ENCODE data around the gene HOXA9. TPM values are rescaled to one million over a fixed set of nuclear protein-coding genes. Genes with fewer than 3 reads are reported as not detected.

HOXA9 gene
- polyA plus RNA-seq, 1 donor from 2014 or later: not detected

DNA sequence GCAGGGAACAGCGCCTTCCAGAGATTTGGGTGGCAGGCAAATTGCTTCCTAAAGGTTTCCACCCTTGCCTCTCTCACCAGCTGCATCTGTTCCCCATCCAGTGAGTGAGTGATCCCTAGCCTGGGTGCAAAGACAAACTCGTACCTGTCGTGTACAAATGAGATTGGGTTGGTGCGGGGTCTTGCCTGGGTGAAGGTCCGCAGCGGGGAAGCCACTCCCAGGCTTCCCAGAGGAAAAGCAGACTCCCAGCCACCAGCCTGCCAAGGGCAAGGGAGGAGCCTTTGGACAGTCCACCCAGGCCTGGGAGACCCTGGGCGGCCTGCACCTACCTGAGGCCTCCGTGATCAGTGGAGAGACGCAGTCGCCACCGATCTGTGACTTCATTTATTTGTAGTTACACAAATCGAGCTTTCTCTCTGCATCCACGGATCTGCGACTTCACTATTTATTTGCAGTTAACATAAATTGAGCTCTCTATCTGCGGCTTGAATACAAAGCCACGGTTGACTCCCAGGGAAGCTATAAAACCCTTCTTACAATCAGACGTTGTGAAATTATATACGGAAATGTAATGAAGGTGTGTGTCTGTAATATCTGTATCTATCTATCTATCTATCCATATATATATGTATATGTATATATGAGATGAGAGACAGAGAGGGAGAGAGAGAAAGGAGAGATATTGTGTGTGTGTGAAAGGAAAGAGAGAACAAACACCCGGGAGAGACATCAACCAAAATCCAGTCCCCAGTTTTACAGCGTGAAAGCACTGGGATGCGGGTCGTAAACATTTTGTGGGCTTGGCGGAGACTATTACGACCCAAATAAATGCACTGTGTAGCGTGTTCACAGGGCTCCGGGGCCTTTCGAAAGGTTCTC, 5.8 kb downstream of the HOXA9 start:
- peaks cover 29% of the 10 kb centered on the region for H3K9me3 ChIP-seq (ENCODE audit: low read length)
- no peak overlapping the region for H3K4me3 ChIP-seq (ENCODE audit: low read length)
- H4K20me1 ChIP-seq (ENCODE audit: insufficient read depth): no peaks in the 10 kb centered on the region
- H3K9me2 ChIP-seq (ENCODE audit: insufficient read depth, low read length): no peaks in the 10 kb centered on the region
- no peaks in the 10 kb centered on the region for H3K36me3 ChIP-seq (ENCODE audit: insufficient read depth, low read length)
- H3K79me2 ChIP-seq (replicated peaks; ENCODE audit: insufficient read depth, low read length): no peaks in the 10 kb centered on the region
- H3K9ac ChIP-seq (ENCODE audit: low read length): no peak overlapping the region
- H3F3A ChIP-seq (ENCODE audit: insufficient read depth, low read length, poor library complexity, severe bottlenecking): no peaks in the 10 kb centered on the region
- H3K27me3 ChIP-seq (ENCODE audit: insufficient read depth, low read depth, low read length): peaks cover 99% of the 10 kb centered on the region
- H3K4me2 ChIP-seq (ENCODE audit: low read length): no peak overlapping the region
- H2AFZ ChIP-seq (ENCODE audit: low read depth, low read length): no peak overlapping the region
- no peak overlapping the region for H3K27ac ChIP-seq (ENCODE audit: low read length)
- TF ChIP-seq POLR2AphosphoS5 (IDR thresholded peaks at IDR 0.05) (no peak), EP300 (conservative IDR thresholded peaks at IDR 0.05; ENCODE audit: poor library complexity, severe bottlenecking) (no peak), RAD21 (conservative IDR thresholded peaks at IDR 0.05) (no peak), SMC3 (conservative IDR thresholded peaks at IDR 0.05; ENCODE audit: poor library complexity) (no peak), EZH2 (IDR thresholded peaks at IDR 0.05; ENCODE audit: borderline replicate concordance, insufficient read depth, low read length, poor library complexity, severe bottlenecking) (no peak), TAF1 (IDR thresholded peaks at IDR 0.05; ENCODE audit: low read depth) (no peak), MXI1 (conservative IDR thresholded peaks at IDR 0.05; ENCODE audit: poor library complexity, severe bottlenecking) (no peak)
- TF ChIP-seq, protein P1, sequence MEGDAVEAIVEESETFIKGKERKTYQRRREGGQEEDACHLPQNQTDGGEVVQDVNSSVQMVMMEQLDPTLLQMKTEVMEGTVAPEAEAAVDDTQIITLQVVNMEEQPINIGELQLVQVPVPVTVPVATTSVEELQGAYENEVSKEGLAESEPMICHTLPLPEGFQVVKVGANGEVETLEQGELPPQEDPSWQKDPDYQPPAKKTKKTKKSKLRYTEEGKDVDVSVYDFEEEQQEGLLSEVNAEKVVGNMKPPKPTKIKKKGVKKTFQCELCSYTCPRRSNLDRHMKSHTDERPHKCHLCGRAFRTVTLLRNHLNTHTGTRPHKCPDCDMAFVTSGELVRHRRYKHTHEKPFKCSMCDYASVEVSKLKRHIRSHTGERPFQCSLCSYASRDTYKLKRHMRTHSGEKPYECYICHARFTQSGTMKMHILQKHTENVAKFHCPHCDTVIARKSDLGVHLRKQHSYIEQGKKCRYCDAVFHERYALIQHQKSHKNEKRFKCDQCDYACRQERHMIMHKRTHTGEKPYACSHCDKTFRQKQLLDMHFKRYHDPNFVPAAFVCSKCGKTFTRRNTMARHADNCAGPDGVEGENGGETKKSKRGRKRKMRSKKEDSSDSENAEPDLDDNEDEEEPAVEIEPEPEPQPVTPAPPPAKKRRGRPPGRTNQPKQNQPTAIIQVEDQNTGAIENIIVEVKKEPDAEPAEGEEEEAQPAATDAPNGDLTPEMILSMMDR (IDR thresholded peaks at IDR 0.05; ENCODE audit: poor library complexity, severe bottlenecking): no peak
- TF ChIP-seq, protein P2, sequence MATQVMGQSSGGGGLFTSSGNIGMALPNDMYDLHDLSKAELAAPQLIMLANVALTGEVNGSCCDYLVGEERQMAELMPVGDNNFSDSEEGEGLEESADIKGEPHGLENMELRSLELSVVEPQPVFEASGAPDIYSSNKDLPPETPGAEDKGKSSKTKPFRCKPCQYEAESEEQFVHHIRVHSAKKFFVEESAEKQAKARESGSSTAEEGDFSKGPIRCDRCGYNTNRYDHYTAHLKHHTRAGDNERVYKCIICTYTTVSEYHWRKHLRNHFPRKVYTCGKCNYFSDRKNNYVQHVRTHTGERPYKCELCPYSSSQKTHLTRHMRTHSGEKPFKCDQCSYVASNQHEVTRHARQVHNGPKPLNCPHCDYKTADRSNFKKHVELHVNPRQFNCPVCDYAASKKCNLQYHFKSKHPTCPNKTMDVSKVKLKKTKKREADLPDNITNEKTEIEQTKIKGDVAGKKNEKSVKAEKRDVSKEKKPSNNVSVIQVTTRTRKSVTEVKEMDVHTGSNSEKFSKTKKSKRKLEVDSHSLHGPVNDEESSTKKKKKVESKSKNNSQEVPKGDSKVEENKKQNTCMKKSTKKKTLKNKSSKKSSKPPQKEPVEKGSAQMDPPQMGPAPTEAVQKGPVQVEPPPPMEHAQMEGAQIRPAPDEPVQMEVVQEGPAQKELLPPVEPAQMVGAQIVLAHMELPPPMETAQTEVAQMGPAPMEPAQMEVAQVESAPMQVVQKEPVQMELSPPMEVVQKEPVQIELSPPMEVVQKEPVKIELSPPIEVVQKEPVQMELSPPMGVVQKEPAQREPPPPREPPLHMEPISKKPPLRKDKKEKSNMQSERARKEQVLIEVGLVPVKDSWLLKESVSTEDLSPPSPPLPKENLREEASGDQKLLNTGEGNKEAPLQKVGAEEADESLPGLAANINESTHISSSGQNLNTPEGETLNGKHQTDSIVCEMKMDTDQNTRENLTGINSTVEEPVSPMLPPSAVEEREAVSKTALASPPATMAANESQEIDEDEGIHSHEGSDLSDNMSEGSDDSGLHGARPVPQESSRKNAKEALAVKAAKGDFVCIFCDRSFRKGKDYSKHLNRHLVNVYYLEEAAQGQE (IDR thresholded peaks at IDR 0.05; ENCODE audit: borderline replicate concordance): no peak

DNA sequence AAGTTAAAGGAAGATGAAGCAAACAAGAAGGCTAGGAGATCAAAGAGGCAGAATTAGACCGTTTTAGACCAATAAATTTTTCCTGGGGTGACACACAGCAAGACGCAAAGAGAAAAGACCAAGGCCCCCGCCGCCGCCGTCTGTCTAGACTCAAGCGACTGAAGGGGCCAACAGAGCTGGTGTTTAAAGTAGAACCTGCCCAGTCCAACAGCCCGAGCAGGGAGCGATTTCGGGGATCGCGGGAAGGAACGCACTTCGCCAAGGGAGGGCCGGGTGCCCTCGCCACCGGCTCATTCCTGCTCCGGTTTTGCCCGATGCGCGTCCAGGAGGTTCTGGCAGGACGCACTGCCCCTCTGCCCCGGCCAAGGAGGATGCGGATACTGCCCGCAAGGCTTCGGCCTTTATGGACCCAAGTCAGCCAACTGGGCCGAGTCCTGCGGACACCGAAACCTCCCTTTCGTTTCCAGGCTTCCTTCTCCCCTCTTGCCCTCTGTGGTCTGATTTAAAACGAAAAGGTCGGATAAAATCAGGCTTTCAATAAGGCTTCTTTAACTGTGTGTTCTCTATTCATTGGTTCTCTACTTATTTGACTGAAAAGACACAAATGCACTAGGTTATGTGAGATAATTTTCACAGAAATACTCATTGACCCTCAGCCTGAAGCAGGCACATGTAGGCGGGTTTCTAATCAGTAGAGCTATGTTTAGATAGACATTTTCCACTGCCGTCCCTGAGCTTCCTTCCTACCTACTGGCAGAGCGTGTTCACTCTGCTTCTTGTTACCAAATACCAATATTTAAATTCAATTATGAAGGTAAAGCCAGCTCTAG, 6.7 kb downstream of the HOXA9 start:
- no peaks in the 10 kb centered on the region for H4K20me1 ChIP-seq (ENCODE audit: insufficient read depth)
- H3K79me2 ChIP-seq (replicated peaks; ENCODE audit: insufficient read depth, low read length): no peaks in the 10 kb centered on the region
- H3K4me2 ChIP-seq (ENCODE audit: low read length): no peak overlapping the region
- peaks cover 99% of the 10 kb centered on the region for H3K27me3 ChIP-seq (ENCODE audit: insufficient read depth, low read depth, low read length)
- H3K27ac ChIP-seq (ENCODE audit: low read length): no peak overlapping the region
- H3K9me2 ChIP-seq (ENCODE audit: insufficient read depth, low read length): no peaks in the 10 kb centered on the region
- H3F3A ChIP-seq (ENCODE audit: insufficient read depth, low read length, poor library complexity, severe bottlenecking): no peaks in the 10 kb centered on the region
- H3K4me3 ChIP-seq (ENCODE audit: low read length): no peak overlapping the region
- H3K9ac ChIP-seq (ENCODE audit: low read length): no peak overlapping the region
- H3K9me3 ChIP-seq (ENCODE audit: low read length): peaks cover 29% of the 10 kb centered on the region
- no peaks in the 10 kb centered on the region for H3K36me3 ChIP-seq (ENCODE audit: insufficient read depth, low read length)
- TF ChIP-seq POLR2AphosphoS5 (IDR thresholded peaks at IDR 0.05): peak; percentile 5
- no peak for TF ChIP-seq EZH2 (IDR thresholded peaks at IDR 0.05; ENCODE audit: borderline replicate concordance, insufficient read depth, low read length, poor library complexity, severe bottlenecking)
- H2AFZ ChIP-seq (ENCODE audit: low read depth, low read length): no peak overlapping the region

All from neural cell (in vitro differentiated cells).